Right lobe of liver (tissue), 4 donors: ENCODE measurements around the gene TOR1AIP2.

ENCODE experiments used
- CTCF ChIP-seq, 4 donors: fragments of 200-600 bp in 3 of 4; fragments of 450-650 bp in 1 of 4; IDR thresholded peaks; one replicate each; pipeline versions ENCODE4 v1.5.1 to v1.8.0; 2016 to 2022; ENCODE audit warnings: antibody characterized with exemption in 4 of 4, mild to moderate bottlenecking in 2 of 4
- POLR2A ChIP-seq: fragments of 450-650 bp; IDR thresholded peaks from one replicate; pipeline ENCODE4 v1.6.1; 2017; ENCODE audit warnings: antibody characterized with exemption, mild to moderate bottlenecking
- donor health status: DM: no; HTN: no; CAD: no.
- donor health status: DM: no; HTN: no; CAD: no.
- donor health status: DM: no; HTN: yes; CAD: no.

DNA sequence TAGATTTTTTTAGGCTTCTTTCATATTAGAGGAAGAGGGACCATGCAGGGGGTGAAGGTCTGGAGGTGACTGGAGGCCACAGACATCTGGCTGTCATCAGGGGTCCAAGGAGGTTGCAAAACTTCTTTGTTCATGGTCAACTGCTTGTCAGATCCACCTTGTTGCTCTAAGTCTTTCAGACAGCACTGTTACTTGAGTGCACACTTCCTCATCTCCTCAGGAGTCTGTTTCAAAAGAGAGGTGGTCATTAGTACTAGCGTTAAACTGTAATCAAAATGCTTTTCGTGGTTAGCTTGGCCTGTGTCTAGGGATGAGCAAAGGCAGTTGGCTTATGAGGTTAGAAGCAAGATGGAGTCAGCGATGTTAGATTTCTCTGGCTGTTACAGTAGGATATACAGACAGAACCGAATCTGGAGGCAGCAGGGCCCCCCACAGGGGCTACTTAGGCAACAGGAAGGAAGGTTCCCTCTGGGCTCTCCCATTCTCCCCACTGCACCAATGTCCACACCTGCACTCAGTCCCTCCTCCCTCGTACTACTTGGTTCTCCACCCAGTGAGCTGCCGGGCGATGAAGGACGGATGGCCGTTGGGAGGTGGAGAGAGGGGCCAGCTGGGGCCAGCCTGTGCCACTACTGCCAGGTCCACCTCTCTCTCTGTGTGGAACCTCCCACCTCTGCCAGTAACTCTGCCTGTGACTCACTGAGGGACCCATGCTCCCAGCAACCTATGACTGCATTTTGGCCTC is 57.2 kb downstream of the TOR1AIP2 start:
- no peak for TF ChIP-seq CTCF (IDR thresholded peaks at IDR 0.05)
- TF ChIP-seq POLR2A = no peak
